IPS DF 19.7 (cell line): ENCODE data around the gene FGA.

Experiments
- DNase-seq: peaks from one replicate; pipeline ENCODE4 v3.0.0-alpha.2; 2013; ENCODE audit warnings: low read depth, low spot score

Gene FGA

DNA sequence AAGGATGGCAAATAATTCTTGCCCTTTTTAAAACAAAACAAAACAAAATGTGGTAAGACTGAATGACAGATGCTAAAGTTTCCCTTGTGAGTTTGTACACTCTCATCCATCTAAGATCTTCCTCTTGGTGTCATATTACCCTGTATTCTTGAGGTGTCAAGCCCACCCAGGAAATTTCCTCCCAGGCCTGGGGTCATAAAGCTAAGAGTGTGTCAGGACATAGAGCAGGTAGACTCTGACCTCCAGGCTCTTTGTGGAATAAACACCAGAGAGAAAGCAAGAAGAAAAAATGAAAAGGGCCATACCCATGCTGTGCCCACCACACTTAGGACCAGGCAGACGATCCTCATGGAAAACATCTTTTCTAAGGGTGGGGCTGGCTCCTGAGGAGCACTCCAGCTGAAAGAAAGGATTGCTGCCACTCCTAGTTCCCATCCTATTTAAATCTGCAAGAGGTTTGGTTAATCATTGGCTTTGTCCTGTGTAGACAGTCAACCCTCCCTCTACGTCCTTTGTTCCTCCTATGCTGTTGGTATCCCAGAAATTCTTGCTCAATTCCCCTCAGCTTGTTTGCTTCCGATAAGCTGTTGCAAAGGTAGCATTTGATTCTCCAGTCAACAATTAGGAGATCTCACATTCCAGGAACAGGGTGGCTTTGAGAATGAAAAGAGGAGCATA is at the start of gene FGA:
Gene FGA (minus strand): TSS at position 414 of the 678 bp plus-strand sequence. CDS start 55 bp downstream, at position 359.
- no peak for DNase-seq

DNA sequence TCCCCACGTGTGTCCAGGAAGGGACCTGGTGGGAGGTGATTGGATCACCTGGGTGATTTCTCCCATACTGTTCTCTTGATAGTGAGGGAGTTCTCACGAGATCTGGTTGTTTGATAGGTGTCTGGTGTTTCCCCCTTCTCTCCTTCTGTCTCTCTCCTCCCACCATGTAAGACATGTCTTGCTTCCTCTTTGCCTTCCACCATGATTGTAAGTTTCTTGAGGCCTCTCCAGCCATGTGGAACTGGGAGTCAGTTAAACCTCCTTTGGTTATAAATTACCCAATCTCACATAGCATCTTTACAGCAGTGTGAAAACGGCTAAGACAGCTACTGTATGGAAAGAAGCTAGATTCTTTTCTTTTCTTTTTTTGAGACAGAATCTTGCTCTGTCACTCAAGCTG is 43.5 kb upstream of the FGA start:
- DNase-seq, result no peak

DNA sequence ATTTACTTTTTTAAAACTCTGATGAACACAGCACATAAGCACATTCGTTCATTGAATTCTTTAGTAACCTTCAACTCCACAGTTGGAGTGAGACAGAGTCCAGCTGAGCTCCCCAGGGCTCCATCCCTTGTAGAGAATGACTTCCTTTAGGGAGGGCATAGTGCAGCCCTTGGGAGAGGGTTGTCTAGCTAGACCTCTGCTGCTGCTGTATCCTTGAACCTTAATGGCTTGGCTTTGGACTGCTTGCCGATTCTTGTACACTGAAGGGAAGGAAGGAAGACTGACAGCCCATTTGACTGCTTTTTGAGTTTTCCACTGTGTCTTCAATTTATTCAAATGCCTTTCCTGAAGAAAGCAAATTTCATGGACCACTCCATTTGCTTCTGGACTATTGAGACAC is 41.3 kb upstream of the FGA start:
- DNase-seq, result no peak

DNA sequence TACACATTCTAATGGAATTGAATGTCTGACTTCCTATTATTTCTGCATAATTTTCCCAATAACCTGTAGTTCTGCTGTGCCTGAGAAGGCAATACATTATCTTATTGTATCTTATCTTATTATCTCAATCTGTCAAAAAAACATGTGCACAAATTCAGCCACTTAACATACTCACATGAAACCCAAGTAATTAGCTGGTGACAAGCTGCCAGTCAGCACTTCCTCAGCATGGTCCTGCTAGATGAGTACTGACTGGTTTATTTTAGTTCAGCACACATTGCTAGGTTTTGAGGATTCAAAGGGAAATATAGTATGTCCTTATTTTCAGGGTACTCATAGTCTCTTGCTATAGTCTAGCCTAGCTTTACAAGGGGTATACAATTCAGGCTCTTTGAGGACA is 39.8 kb upstream of the FGA start:
- no peak for DNase-seq

DNA sequence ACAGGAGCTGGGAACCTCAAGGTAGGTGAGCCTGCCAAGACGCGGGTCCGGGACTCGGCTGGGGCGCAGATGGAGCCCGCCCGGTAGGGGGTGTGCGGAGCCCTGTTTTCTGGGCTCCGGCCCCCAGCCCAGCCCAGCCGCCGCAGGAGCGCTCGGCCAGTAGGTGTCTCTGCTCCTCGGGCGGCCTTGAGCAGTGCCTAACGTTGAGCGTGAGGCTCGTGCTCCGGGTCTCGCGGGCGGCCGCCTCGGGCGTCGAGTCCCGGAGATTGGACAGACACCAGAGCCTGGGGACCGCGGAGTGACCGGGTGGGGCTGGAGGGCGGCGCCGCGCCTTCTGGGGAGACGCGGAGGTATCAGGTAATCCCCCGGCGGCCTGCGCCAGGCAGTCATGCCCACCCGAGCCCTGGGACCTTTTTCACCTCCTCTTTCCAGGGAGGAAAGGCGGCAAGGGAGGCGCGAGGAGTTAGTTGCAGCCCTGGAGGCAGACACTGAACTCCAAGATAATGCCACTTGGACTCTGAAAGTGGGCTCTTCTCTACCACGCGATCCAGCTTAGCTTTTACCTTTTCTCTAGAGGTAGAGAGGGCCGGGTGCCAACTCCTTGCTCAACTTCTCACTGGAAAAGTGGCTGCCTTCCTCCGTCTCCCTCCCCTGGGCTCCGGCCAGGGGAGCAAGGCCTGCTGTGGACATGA is 36.4 kb upstream of the FGA start:
- DNase-seq, result peak; percentile 23

DNA sequence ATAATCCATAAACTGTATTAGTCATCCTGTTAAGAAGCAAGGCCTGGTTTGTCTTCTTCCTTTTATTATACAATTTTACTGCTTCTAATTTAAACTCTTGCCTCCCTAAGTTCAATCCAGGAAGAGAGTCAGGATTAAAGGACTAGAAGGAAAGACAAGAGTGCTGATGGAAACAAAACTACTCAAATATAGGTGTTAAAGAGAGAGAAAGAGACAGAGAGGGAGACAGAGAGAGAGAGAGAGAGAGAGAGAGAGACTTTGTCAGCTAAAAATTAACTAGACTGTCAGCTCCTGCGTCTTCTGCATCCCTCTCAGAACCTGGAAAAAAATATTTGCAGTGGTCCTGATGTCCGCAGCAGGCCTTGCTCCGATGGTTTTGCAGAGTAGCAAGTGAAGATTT is 35.4 kb upstream of the FGA start:
- no peak for DNase-seq

DNA sequence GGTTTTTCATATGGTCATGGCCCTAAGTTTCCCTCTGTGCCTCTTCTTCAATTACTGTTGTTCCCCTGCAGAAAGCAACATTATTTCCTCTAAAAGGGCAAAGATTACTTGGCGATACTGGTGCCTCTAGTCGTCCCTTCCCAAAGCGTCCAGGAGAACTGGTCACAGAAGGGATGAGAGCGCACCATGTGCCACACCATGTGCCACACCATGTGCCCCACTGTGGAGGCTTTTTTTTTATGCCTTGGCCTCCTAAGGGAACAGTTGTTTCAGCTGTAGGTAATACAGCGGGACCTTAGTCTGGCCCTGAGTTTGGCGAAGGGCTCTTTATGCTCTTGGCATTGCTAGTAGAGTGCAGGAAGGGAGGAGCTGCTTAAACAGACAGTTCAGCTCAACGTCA is 33.5 kb upstream of the FGA start:
- no peak for DNase-seq

DNA sequence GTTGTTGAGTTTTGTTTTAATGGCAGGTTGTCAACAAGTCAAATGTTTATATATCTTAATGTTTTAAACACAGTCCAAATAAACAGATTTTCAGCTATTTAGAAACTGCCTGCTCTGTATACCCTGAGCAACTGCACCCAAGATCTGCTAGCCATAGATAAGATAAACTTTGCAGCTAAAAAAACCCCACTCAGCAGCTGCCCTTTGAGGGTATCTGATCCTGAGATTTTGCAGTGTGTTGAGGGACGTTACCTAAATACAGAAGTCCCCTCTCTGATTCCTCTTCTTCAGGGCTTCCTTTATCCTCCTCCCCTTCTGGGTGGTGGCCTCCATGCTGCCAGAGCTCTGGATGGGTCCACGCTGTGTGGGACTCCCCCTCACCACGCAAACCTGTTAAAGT is 32.9 kb upstream of the FGA start:
- no peak for DNase-seq

DNA sequence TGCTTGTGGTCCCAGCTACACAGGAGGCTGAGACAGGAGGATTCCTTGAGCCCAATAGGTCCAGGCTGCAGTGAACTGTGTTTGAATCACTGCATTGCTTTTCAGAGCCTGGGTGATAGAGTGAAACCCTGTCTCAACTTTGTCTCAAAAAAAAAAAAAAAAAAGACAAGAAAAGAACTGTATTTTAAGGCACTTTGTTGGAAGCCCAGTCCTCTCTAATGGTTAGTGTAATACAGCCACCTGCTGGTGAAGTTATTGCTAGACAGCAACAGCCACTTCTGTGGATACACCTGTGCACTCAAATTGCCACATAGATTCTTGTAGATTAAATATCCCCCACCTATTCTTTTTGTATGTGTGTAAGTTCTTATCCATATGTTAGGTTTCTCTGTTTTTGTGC is 32.1 kb upstream of the FGA start:
- DNase-seq, result no peak

DNA sequence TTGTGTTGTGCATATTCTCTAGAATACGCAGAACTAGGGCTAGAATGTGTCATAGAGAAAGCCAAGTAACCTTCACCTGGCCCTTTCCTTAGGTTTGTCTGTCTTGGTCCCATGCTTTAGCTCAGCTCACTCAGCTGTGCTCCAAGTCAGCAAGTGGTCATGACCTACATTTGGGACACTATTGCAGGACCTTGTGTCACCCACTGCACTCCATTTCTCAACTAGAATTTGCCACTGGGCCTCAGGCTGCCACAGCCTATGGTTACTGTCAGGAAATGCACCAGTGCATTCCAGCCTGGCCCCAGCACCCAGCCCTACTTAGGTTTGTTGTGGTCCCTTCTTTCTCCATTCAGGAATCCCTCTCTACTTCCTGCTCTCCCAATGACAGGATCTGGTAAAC is 29.6 kb upstream of the FGA start:
- DNase-seq, result no peak

DNA sequence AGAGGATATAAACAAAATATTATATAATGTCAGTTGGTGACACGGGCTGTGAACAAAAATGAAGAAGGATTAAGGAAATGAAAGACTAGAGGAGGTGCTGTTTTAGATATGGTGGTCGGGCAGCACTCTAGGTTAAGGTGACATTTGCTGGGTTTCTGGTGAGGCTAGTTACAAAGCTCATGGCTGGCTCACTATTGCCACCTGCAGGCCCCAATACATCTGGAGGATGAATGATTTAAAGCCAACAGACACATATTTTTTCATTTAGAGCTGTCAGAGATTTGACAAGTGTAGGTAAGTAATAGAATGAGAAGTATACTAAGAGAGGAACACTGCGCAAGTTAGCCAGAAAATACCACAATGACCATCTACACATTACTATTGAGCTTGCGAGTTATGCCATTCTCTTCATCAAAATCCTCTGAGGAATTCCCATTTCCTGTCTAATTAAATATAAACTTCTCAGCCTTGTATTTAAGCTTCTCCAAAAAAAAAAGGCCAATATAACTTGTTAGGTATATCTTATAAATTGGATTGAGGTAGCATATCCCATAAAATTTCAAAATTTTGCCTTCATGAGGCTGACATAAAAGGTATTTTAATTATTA is 28.3 kb upstream of the FGA start:
- DNase-seq, result peak; percentile 35

DNA sequence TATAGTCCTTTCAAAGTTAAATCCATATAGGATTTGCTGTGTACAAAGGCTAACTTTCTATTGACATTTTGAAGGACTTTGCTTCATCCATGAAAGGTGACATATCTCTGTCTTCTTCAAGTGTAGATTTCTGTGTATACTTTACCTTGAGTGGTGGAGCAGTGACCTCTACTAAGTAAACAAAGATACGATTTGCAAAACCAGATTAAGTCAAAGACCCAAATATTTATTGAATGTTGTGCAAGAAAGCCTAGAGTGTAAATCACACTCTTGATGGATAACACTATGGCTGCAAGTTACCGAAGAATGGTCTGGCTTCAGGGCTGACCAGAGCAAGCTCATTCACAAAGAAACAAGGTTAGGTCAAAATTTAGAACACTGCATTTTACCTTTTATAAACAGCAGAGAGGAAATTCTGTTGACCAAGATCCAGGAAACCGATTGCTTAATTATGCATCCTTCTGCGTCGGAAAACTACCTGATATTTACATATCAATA is 27.3 kb upstream of the FGA start:
- no peak for DNase-seq

DNA sequence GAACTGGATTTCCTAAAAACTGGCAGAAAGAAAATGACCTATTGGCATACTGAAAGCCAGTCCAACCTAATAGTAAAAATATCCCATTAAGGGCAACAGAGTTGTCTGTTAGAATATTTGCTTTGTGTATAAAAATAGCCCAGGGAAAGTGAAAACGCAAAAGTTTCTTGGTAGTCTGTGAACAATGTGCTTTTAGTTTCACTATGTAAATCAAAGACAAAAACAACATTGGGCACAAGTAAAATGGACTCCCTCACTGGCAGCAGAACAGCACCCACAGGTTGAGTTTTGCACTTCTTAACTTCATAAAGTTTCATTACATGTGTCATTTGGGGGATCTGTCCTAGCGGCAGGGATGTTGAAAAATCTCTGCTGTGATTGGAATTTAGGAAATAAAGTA is 26.2 kb upstream of the FGA start:
- no peak for DNase-seq

DNA sequence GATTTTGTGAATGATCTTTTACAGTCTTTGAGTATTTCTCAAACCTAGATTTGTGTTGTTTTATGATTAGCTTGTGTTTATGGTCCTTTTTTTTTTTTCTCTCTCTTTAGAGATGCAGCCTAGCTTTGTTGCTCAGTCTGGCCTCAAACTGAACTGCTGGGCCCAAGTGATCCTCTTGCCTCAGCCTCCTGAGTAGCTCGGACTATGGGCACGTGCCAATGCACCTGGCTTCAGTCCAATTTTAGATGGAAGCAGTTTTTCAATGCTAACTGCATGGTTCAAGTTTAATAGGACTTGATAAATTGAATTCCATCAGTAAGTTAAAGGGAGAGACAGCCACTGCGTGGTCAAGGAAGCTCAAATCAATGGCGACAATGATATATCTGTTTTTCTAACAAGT is 25.7 kb upstream of the FGA start:
- DNase-seq, result no peak

DNA sequence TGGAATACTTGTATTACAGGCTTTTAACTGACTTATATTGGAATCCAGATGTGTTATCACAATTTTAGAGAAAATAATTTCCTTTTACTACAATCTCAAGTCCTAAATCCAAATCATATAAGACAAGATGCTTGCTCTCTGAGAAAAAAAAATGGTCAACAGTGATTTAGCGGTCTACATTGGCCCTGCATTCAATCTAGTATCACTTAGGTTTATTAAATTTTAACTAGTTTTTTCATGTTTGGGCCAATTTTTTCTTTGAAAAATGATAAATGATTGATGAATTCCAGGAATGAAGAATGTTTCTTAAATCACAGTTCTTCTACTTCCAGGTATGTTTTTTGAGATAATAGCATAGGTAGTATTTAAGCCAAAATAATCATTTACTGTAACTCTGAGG is 24.7 kb upstream of the FGA start:
- DNase-seq, result no peak

DNA sequence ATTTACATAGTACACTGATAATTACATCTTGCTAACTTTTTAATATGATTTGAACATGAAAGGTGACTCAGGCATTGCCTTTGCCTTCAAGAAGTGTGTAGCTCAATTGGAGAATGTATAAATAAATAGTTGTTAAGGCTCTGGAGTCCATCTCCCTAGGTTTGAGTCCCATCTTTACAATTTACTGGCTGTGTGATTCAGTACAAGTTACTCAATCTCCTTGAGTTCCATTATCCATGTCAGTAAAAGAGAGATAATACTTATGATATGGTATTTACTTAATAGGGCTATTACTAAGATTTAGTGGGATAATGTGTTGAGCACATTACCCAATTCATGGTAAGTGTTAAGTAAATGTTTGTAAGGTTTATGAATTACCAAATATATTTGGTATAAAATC is 23.8 kb upstream of the FGA start:
- DNase-seq, result no peak

DNA sequence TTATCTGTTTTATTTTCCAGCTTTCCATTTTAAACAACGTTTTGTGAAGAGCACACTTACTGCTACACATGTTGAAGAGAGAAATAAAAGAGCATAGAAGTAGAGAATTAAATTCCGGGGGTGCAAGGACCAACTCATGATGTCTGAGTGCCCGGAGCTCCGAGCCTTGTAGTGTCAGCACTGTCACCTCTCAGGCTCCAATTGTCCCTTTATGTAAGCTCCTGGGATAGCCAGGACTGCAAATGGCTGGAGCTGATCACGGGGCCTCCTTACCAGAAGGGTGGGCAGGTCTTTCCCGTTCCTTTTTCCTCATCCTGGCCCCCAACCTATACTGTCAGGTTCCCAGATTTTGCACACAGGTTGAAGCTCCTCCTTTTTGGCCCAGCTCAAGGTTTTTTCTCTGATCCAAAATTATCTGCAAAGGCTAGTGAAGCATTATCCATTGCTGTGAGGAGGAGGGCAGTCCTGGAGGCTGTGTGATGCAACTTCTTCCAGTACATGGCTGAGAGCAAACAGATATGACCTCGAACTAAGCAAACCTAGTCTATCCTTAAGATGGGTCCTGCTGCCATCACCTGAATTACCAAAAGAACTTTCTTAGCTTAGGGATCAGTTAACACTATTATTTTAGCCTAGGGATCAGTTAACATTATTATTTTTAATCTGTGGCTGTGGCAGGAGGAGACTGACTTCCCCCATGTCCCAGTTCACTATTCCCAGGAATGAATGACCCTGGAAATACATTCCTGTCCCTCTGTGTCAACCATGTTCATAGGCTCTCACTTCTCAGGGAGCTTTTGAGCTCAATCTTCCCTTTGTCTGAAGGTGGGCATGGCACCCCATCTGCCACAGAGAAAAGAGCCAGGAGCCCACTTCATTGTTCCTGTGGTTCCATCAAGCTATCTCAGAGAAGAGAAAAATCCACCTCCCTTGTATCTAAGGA is 22.2 kb upstream of the FGA start, which contains the start of gene FGG:
Gene FGG (minus strand): TSS at position 185 of the 943 bp plus-strand sequence. CDS start 47 bp downstream, at position 138.
- no peak for DNase-seq

DNA sequence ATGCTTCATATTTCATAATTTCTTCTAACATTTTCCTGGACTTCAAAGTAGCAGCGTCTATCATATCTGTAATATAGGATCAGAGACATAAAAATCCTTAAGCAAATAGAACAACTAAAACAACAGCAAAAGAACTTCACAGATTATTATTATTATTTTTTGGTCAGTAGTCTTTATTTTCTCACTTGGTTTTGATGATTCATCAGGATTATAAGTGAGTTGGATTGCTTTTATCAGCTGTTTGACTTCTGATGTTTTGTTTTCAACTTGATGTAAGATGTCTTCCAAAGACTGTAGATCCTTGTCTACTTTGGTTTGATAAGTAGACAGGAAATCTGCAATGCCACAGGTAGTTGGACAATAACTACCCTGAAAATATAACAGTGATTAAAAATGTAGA is 21.3 kb upstream of the FGA start:
- DNase-seq, result no peak

DNA sequence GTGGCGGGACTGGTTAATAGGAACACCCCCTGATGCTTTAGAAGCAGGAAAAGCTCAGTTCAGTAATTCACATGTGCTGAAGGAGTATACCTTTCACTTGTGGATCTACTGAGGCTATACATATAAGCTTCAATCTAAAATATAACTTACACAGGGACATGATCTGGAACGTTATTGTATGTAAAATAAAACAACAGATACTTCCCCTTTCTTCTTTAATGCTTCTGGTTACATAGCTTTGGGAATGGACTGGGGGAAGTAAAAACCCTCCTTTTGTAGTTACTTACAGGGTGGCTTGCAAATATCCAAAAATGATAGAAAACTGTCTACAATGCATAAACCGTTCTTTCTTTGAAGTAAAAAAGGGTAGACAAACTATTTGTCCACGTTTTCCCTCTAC is 20.0 kb upstream of the FGA start:
- no peak for DNase-seq

DNA sequence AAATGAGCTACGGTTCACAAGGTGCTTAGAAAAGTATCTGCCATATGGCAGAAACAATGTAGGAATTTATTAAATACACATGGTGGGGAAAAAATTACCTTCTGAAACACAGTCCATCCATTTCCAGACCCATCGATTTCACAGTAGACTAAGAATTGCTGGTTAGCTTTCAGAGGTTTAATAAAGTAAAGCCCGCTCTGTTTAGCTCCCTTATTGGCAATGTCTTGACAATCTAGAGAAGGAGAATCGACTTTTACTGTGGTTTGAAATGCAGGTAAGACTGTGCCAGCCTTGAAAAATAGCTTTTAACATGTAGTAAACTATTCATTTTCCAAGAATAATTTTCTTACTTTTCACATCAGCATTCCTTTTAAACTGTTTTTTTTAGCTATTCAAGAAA is 19.0 kb upstream of the FGA start:
- DNase-seq, result no peak

DNA sequence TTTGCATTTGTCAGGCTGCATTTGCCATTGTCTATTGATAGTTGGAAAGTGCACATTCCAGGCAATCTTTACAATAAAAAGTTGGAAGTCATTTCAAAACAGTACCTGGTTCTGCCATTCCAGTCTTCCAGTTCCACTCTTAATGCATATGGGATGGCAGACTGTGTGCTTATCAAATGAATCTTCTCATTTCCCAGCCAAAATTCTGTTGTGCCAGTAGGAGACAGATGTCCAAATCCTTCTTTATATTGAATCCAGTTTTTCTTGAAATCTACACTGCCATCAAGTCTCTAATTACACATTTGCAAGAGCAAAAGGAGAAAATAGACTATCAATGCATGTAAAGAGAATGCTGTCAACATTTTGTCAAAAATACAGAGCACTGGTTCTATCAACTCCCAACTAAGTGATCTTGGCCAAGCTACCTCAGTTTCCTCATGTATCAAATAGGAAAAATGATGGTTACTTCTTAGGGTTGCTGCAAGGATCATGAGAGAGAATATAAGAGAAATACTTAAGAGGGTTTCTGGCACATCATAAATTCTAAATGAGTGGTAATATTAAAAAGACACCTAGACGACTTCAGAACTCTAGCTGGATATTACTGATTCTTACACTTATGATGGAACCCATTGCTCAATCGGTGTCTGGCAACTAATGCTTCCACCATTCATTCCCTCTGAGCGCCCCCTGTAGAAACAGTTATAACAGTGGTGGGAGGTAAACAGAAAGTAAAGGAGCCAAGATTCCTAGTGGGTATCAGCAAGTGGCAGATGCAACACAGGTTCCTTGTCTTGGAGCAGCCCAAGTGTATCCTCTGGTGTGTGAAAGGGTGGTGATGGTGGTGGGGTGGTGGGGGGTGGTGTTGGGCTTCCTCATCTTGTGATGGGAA is 18.1 kb upstream of the FGA start:
- DNase-seq, result no peak
